ENCODE data around the gene NPSR1.
"Not testable (repeated sequence)": the region's sequence is repeated elsewhere in the genome, so short reads cannot be mapped to it uniquely, and the experiment has no call there.

NPSR1 gene

GRCh38 chr7:34835901-34836600 is 178.0 kb downstream of the NPSR1 start:
- no peak for DNase-seq (ENCODE audit: low read depth)

GRCh38 chr7:34837316-34837715 is 179.3 kb downstream of the NPSR1 start:
- no peak for DNase-seq (ENCODE audit: low read depth)

- DNase-seq (ENCODE audit: low read depth), result no peak
Measured at GRCh38 chr7:34837801-34838201, 179.8 kb downstream of the NPSR1 start.

GRCh38 chr7:34838329-34838728 is 180.3 kb downstream of the NPSR1 start:
- DNase-seq (ENCODE audit: low read depth), result no peak

- no peak for DNase-seq (ENCODE audit: low read depth)
Measured at GRCh38 chr7:34839645-34840044, 181.6 kb downstream of the NPSR1 start.

GRCh38 chr7:34840176-34840785 is 182.3 kb downstream of the NPSR1 start:
- no peak for DNase-seq (ENCODE audit: low read depth)

- DNase-seq (ENCODE audit: low read depth), result no peak
Measured at GRCh38 chr7:34841326-34841725, 183.3 kb downstream of the NPSR1 start.

GRCh38 chr7:34842782-34843181 is 184.8 kb downstream of the NPSR1 start:
- DNase-seq (ENCODE audit: low read depth), result no peak

- DNase-seq (ENCODE audit: low read depth), result no peak
Measured at GRCh38 chr7:34844406-34844805, 186.4 kb downstream of the NPSR1 start.

GRCh38 chr7:34844936-34845665 is 187.1 kb downstream of the NPSR1 start:
- no peak for DNase-seq (ENCODE audit: low read depth)

- DNase-seq (ENCODE audit: low read depth), result no peak
Measured at GRCh38 chr7:34845666-34846361, 187.8 kb downstream of the NPSR1 start.

GRCh38 chr7:34846976-34847375 is 189.0 kb downstream of the NPSR1 start:
- DNase-seq (ENCODE audit: low read depth), result no peak

- no peak for DNase-seq (ENCODE audit: low read depth)
Measured at GRCh38 chr7:34848670-34849069, 190.7 kb downstream of the NPSR1 start.

GRCh38 chr7:34849163-34849960 is 191.3 kb downstream of the NPSR1 start:
- DNase-seq (ENCODE audit: low read depth), result no peak

- DNase-seq (ENCODE audit: low read depth), result no peak
Measured at GRCh38 chr7:34849986-34850385, 192.0 kb downstream of the NPSR1 start.

GRCh38 chr7:34850681-34851080 is 192.7 kb downstream of the NPSR1 start:
- DNase-seq (ENCODE audit: low read depth), result no peak

GRCh38 chr7:34851431-34851830 is 193.4 kb downstream of the NPSR1 start:
- no peak for DNase-seq (ENCODE audit: low read depth)

GRCh38 chr7:34858444-34858843 is 200.4 kb downstream of the NPSR1 start:
- not testable (repeated sequence) for DNase-seq (ENCODE audit: low read depth)

GRCh38 chr7:34859281-34859680 is 201.3 kb downstream of the NPSR1 start:
- DNase-seq (ENCODE audit: low read depth), result not testable (repeated sequence)

GRCh38 chr7:34866222-34866621 is 208.2 kb downstream of the NPSR1 start:
- not testable (repeated sequence) for DNase-seq (ENCODE audit: low read depth)

GRCh38 chr7:34867341-34867740 is 209.3 kb downstream of the NPSR1 start:
- not testable (repeated sequence) for DNase-seq (ENCODE audit: low read depth)

- DNase-seq (ENCODE audit: low read depth), result not testable (repeated sequence)
Measured at GRCh38 chr7:34868602-34869001, 210.6 kb downstream of the NPSR1 start.

Data from T follicular helper cell (primary cell).